ENCODE data around the gene WDR20.

DNA sequence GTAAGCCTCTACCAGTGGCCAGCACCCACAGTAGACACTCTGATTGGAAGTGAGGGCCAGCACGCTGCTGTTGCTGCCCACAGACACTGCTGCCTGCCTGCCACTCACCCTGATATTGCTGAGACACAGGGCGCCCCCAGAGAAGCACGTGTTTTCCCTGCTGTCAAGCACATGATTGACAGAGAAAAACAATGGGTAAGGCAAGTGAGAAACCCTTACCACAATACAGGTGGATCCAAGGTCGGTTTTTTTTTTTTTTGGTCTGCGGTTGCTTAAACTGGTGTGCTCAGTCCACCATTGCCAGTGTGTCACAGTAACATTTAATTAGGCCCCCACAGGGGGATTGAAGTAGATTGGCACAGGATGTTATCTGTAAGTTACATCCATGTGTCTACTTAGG is 65.9 kb downstream of the WDR20 start:
- TF ChIP-seq, protein P1, sequence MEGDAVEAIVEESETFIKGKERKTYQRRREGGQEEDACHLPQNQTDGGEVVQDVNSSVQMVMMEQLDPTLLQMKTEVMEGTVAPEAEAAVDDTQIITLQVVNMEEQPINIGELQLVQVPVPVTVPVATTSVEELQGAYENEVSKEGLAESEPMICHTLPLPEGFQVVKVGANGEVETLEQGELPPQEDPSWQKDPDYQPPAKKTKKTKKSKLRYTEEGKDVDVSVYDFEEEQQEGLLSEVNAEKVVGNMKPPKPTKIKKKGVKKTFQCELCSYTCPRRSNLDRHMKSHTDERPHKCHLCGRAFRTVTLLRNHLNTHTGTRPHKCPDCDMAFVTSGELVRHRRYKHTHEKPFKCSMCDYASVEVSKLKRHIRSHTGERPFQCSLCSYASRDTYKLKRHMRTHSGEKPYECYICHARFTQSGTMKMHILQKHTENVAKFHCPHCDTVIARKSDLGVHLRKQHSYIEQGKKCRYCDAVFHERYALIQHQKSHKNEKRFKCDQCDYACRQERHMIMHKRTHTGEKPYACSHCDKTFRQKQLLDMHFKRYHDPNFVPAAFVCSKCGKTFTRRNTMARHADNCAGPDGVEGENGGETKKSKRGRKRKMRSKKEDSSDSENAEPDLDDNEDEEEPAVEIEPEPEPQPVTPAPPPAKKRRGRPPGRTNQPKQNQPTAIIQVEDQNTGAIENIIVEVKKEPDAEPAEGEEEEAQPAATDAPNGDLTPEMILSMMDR (IDR thresholded peaks at IDR 0.05) = no peak
- TF ChIP-seq CHD2 (IDR thresholded peaks at IDR 0.05; ENCODE audit: low read length, partially characterized antibody) (no peak), MEF2A (IDR thresholded peaks at IDR 0.05; ENCODE audit: borderline replicate concordance, low read depth) (no peak), TCF12 (IDR thresholded peaks at IDR 0.05) (no peak), FOXJ3 (CRISPR knock-in tag; IDR thresholded peaks at IDR 0.05) (no peak)
- TF ChIP-seq, protein P2, sequence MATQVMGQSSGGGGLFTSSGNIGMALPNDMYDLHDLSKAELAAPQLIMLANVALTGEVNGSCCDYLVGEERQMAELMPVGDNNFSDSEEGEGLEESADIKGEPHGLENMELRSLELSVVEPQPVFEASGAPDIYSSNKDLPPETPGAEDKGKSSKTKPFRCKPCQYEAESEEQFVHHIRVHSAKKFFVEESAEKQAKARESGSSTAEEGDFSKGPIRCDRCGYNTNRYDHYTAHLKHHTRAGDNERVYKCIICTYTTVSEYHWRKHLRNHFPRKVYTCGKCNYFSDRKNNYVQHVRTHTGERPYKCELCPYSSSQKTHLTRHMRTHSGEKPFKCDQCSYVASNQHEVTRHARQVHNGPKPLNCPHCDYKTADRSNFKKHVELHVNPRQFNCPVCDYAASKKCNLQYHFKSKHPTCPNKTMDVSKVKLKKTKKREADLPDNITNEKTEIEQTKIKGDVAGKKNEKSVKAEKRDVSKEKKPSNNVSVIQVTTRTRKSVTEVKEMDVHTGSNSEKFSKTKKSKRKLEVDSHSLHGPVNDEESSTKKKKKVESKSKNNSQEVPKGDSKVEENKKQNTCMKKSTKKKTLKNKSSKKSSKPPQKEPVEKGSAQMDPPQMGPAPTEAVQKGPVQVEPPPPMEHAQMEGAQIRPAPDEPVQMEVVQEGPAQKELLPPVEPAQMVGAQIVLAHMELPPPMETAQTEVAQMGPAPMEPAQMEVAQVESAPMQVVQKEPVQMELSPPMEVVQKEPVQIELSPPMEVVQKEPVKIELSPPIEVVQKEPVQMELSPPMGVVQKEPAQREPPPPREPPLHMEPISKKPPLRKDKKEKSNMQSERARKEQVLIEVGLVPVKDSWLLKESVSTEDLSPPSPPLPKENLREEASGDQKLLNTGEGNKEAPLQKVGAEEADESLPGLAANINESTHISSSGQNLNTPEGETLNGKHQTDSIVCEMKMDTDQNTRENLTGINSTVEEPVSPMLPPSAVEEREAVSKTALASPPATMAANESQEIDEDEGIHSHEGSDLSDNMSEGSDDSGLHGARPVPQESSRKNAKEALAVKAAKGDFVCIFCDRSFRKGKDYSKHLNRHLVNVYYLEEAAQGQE (IDR thresholded peaks at IDR 0.05; ENCODE audit: low read depth, low read length) = no peak
